Measurements from ENCODE around the gene SON. TPM values are rescaled to one million over a fixed set of nuclear protein-coding genes. Genes with fewer than 3 reads are reported as not detected.

The SON gene
- polyA plus RNA-seq, 1 donor from 2014 or later, result 699 TPM

Other genes with a start within 250 kb of the SON start
- 93.6 TPM for gene IFNAR1, start 218.1 kb upstream of the SON start, polyA plus RNA-seq
- 131 TPM for gene IFNGR2, start 139.6 kb upstream of the SON start, polyA plus RNA-seq
- gene TMEM50B, start 63.1 kb upstream of the SON start, polyA plus RNA-seq, result 31.9 TPM
- gene DNAJC28, start 51.3 kb upstream of the SON start, polyA plus RNA-seq, result 0.21 TPM
- 44.7 TPM for gene GART, start 921 bp upstream of the SON start, polyA plus RNA-seq
- gene DONSON, start 45.6 kb downstream of the SON start, polyA plus RNA-seq, result 1.5 TPM
- gene CRYZL1, start 98.7 kb downstream of the SON start, polyA plus RNA-seq, result 30.2 TPM
- gene ITSN1, start 99.5 kb downstream of the SON start, polyA plus RNA-seq, result 0.01 TPM